GM12878 (cell line): ENCODE results near the gene ARL16. TPM values are rescaled to one million over a fixed set of nuclear protein-coding genes. Genes with fewer than 3 reads are reported as not detected.
A peak's percentile ranks its signal among the peaks of the same experiment; 100 is the strongest.

Source experiments
- BACH1 ChIP-seq: fragments of 450-650 bp; IDR thresholded peaks from 2 replicates; pipeline ENCODE4 v1.6.1; 2017; ENCODE audit warnings: mild to moderate bottlenecking, borderline replicate concordance
- BMI1 ChIP-seq: fragments of 450-650 bp; IDR thresholded peaks from 2 replicates; pipeline ENCODE4 v1.6.1; 2016; ENCODE audit warnings: mild to moderate bottlenecking, moderate library complexity, borderline replicate concordance
- EP300 ChIP-seq, 2 experiments: fragments of 150-350 bp in 1 of 2; IDR thresholded peaks; 2 replicates each; pipeline ENCODE4 v1.6.1; 2011 to 2012; ENCODE audit warnings: low read depth in 2 of 2, low read length in 2 of 2, borderline replicate concordance in 1 of 2, improper control_type of control experiment in 1 of 2, inconsistent platforms in 1 of 2; ENCODE audit not compliant: control insufficient read depth in 1 of 2
- EZH2 ChIP-seq: IDR thresholded peaks from 2 replicates; pipeline ENCODE4 v1.6.1; 2012; ENCODE audit warnings: low read depth, mild to moderate bottlenecking, control low read depth, inconsistent platforms, low read length, borderline replicate concordance; ENCODE audit not compliant: control insufficient read depth
- FOS ChIP-seq: IDR thresholded peaks from 3 replicates; pipeline ENCODE4 v1.6.1; 2011; ENCODE audit warnings: borderline replicate concordance; ENCODE audit not compliant: insufficient read length; ENCODE audit errors: extremely low read depth
- GATAD2B ChIP-seq: fragments of 450-650 bp; conservative IDR thresholded peaks from 2 replicates; pipeline ENCODE4 v1.6.1; 2017; ENCODE audit warnings: low read depth, mild to moderate bottlenecking, moderate library complexity
- HDAC6 ChIP-seq: fragments of 200-600 bp; sonication (generic); IDR thresholded peaks from one replicate; pipeline ENCODE4 v1.8.0; 2017; ENCODE audit warnings: antibody characterized with exemption; ENCODE audit not compliant: unreplicated experiment
- HDGF ChIP-seq: fragments of 450-650 bp; IDR thresholded peaks from 2 replicates; pipeline ENCODE4 v1.6.1; 2016; ENCODE audit warnings: antibody characterized with exemption
- JUNB ChIP-seq: IDR thresholded peaks from 2 replicates; pipeline ENCODE4 v1.6.1; 2016; ENCODE audit warnings: antibody characterized with exemption, mild to moderate bottlenecking
- JUND ChIP-seq: IDR thresholded peaks from 2 replicates; pipeline ENCODE4 v1.6.1; 2012; ENCODE audit warnings: low read depth, mild to moderate bottlenecking, low read length, improper control_type of control experiment, moderate library complexity
- KDM1A ChIP-seq: fragments of 200-600 bp; sonication (generic); IDR thresholded peaks from 2 replicates; pipeline ENCODE4 v1.6.1; 2016; ENCODE audit warnings: borderline replicate concordance
- MEF2A ChIP-seq: IDR thresholded peaks from 2 replicates; pipeline ENCODE4 v1.6.1; 2011; ENCODE audit warnings: low read depth, mild to moderate bottlenecking, low read length, moderate library complexity; ENCODE audit not compliant: insufficient read depth
- MEF2B ChIP-seq: fragments of 450-650 bp; IDR thresholded peaks from 2 replicates; pipeline ENCODE4 v1.6.1; 2018; ENCODE audit warnings: mild to moderate bottlenecking, moderate library complexity; ENCODE audit not compliant: partially characterized antibody, poor library complexity, severe bottlenecking
- MTA2 ChIP-seq: fragments of 450-650 bp; IDR thresholded peaks from 2 replicates; pipeline ENCODE4 v1.6.1; 2016; ENCODE audit warnings: low read depth, mild to moderate bottlenecking, moderate library complexity
- PAX5 ChIP-seq: IDR thresholded peaks from 2 replicates; pipeline ENCODE4 v1.6.1; 2011; ENCODE audit warnings: low read depth, low read length, borderline replicate concordance
- RCOR1 ChIP-seq: conservative IDR thresholded peaks from 2 replicates; pipeline ENCODE4 v1.6.1; 2012; ENCODE audit warnings: low read depth, low read length, improper control_type of control experiment
- SMAD1 ChIP-seq: fragments of 450-650 bp; IDR thresholded peaks from 2 replicates; pipeline ENCODE4 v1.6.1; 2018; ENCODE audit warnings: mild to moderate bottlenecking, low read depth; ENCODE audit not compliant: partially characterized antibody
- SMARCA5 ChIP-seq: fragments of 450-650 bp; IDR thresholded peaks from 2 replicates; pipeline ENCODE4 v1.6.1; 2017; ENCODE audit warnings: mild to moderate bottlenecking
- SMC3 ChIP-seq: IDR thresholded peaks from 2 replicates; pipeline ENCODE4 v1.6.1; 2011; ENCODE audit warnings: low read length, improper control_type of control experiment, borderline replicate concordance
- SPI1 ChIP-seq: IDR thresholded peaks from 2 replicates; pipeline ENCODE4 v1.6.1; 2011; ENCODE audit warnings: low read depth, mild to moderate bottlenecking, low read length, moderate library complexity, borderline replicate concordance; ENCODE audit not compliant: insufficient read depth
- SUZ12 ChIP-seq: fragments of 200-600 bp; sonication (generic); IDR thresholded peaks from one replicate; pipeline ENCODE4 v1.6.1; 2018; ENCODE audit warnings: antibody characterized with exemption, mild to moderate bottlenecking; ENCODE audit not compliant: unreplicated experiment
- ZNF207 ChIP-seq: fragments of 450-650 bp; IDR thresholded peaks from 2 replicates; pipeline ENCODE4 v1.6.1; 2014; ENCODE audit warnings: antibody characterized with exemption, mild to moderate bottlenecking, borderline replicate concordance
- ZNF24 ChIP-seq: fragments of 450-650 bp; IDR thresholded peaks from 2 replicates; pipeline ENCODE4 v1.6.1; 2017; ENCODE audit warnings: antibody characterized with exemption, mild to moderate bottlenecking
- polyA plus RNA-seq, 11 experiments: library from polyadenylated mRNA; depleted of rRNA in 4 of 11; unstranded in 6 of 11; stranded (reverse) in 5 of 11; fragments of >200 nt; fragmentation: Nextera tagmentation in 4 of 11; fragmentation: Illumina TruSeq in 1 of 11; extraction: Ambion mirVana in 4 of 11; extraction: Trizol in 1 of 11; gene quantifications; 1 replicate in 1 of 11; 2 replicates in 10 of 11; pipeline versions ENCODE4 v1.2.1 to v1.2.3, GENCODE V29; 2011 to 2016; ENCODE audit warnings: inconsistent platforms in 2 of 11, missing spikeins in 2 of 11, low read depth in 1 of 11
- total RNA-seq, 4 experiments: library from RNA; depleted of rRNA in 3 of 4; stranded (reverse); fragments of >200 nt in 3 of 4; fragmentation: Illumina TruSeq in 1 of 4; extraction: Trizol in 1 of 4; gene quantifications; 2 replicates each; pipeline versions ENCODE4 v1.2.1 to v1.2.3, GENCODE V29; 2013 to 2021
- TF ChIP-seq, protein P1 (sequence below): fragments of 450-650 bp; IDR thresholded peaks from 2 replicates; pipeline ENCODE4 v1.6.1; 2017; ENCODE audit warnings: mild to moderate bottlenecking
- TF ChIP-seq, protein P2 (sequence below): fragments of 450-650 bp; IDR thresholded peaks from 2 replicates; pipeline ENCODE4 v1.6.1; 2016; ENCODE audit warnings: mild to moderate bottlenecking
- TF ChIP-seq, protein P3 (sequence below): IDR thresholded peaks from 2 replicates; pipeline ENCODE4 v1.6.1; 2011; ENCODE audit warnings: borderline replicate concordance, low read depth, mild to moderate bottlenecking, moderate library complexity, low read length; ENCODE audit not compliant: insufficient read depth, poor library complexity, severe bottlenecking

Gene ARL16
- total and polyA plus RNA-seq, 10 of the 15 experiments (the other 5 are each of a cell fraction or from before 2014, with no cell fraction given), result 4.7 to 47.6 (median 30.9) TPM

DNA sequence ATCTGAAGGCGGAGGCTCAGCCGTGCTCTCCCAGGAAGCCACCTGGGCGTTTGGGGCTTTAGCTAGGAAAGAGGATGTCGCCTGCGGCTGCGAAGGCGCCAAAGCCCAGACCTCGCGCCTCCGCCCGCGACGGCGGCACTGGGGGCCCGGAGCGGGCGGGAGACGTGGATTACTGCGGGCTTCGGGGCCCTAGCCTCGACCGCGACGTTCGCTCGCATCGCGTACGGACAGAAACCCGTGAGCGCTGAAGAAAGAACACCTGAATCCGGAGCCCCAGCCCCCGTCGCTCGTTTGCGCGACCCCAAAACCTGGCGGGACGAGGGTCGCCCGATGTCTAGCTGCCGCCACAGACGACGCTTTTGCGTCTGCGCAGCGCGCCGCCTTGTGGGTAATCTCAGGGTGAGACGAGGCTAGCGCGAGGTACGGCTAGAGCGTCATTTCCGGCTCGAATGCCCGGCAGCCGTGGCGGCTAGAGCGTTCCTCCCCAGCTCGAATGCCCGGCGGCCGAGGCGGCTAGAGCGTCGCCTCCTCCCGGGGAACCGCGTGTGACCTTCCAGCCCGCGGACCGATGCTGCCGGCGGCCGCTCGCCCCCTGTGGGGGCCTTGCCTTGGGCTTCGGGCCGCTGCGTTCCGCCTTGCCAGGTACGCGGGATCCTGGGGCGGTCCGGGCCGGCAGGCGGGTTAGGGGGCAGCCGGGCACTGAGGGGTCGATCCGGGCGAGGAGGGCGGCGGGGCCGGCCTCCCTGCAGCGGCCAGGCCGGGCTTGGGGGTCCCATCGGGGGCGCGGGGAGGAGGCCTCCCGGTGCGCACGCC is 19.5 kb upstream of the ARL16 start, which contains the start of gene MRPL12 (continued):
- TF ChIP-seq KDM1A (no peak), GATAD2B (peak; percentile 70), BMI1 (no peak), JUND (no peak), EZH2 (no peak), SMC3 (no peak), SPI1 (no peak), HDGF (peak; percentile 64; the same call in 1 of the 2 replicates), JUNB (no peak), EP300 (IDR thresholded peaks at IDR 0.05; ENCODE audit: borderline replicate concordance in 1 of 2, control insufficient read depth in 1 of 2, low read depth in 2 of 2, low read length in 2 of 2) (no peak), MTA2 (no peak), RCOR1 (no peak), SUZ12 (no peak), MEF2B (no peak), PAX5 (peak; percentile 74; the same call in 1 of the 2 replicates), SMAD1 (no peak), ZNF24 (peak; percentile 72; the same call in 1 of the 2 replicates), BACH1 (peak; percentile 48), ZNF207 (peak; percentile 30; the same call in 1 of the 2 replicates), SMARCA5 (no peak; the same call in 1 of the 2 replicates), FOS (no peak), HDAC6 (no peak), MEF2A (0 out of 2 replicates have a peak, but pooled peaks have one; percentile 62)
- TF ChIP-seq, protein P1, sequence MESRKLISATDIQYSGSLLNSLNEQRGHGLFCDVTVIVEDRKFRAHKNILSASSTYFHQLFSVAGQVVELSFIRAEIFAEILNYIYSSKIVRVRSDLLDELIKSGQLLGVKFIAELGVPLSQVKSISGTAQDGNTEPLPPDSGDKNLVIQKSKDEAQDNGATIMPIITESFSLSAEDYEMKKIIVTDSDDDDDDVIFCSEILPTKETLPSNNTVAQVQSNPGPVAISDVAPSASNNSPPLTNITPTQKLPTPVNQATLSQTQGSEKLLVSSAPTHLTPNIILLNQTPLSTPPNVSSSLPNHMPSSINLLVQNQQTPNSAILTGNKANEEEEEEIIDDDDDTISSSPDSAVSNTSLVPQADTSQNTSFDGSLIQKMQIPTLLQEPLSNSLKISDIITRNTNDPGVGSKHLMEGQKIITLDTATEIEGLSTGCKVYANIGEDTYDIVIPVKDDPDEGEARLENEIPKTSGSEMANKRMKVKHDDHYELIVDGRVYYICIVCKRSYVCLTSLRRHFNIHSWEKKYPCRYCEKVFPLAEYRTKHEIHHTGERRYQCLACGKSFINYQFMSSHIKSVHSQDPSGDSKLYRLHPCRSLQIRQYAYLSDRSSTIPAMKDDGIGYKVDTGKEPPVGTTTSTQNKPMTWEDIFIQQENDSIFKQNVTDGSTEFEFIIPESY, result no peak
- TF ChIP-seq, protein P2, sequence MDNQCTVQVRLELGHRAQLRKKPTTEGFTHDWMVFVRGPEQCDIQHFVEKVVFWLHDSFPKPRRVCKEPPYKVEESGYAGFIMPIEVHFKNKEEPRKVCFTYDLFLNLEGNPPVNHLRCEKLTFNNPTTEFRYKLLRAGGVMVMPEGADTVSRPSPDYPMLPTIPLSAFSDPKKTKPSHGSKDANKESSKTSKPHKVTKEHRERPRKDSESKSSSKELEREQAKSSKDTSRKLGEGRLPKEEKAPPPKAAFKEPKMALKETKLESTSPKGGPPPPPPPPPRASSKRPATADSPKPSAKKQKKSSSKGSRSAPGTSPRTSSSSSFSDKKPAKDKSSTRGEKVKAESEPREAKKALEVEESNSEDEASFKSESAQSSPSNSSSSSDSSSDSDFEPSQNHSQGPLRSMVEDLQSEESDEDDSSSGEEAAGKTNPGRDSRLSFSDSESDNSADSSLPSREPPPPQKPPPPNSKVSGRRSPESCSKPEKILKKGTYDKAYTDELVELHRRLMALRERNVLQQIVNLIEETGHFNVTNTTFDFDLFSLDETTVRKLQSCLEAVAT, result no peak
- TF ChIP-seq, protein P3, sequence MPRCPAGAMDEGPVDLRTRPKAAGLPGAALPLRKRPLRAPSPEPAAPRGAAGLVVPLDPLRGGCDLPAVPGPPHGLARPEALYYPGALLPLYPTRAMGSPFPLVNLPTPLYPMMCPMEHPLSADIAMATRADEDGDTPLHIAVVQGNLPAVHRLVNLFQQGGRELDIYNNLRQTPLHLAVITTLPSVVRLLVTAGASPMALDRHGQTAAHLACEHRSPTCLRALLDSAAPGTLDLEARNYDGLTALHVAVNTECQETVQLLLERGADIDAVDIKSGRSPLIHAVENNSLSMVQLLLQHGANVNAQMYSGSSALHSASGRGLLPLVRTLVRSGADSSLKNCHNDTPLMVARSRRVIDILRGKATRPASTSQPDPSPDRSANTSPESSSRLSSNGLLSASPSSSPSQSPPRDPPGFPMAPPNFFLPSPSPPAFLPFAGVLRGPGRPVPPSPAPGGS, result no peak
